ENCODE data around the gene CEP43. TPM values are rescaled to one million over a fixed set of nuclear protein-coding genes. Genes with fewer than 3 reads are reported as not detected.

Gene CEP43
- total RNA-seq, 1 experiment from 2014 or later: 37.0 TPM

DNA sequence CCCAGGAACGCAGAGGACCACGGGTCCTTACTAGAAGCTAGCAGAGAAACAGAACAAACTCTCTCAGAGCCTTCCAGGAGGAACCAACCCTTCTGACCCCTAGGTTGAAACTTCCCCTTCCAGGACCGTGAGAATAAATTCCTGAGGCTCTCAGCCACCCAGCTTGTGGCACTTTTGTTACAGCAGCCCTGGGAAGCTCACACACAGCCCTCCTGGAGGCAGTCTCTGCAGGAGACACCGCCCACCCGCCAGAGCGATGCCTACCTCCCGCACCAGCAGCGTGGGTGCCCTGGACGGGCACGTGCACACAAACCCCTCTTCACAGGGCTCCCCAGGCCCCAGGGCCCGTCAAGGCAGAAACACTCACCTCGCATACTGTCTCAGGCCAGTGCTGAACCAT, 47.1 kb upstream of the CEP43 start:
- no peaks in the 10 kb centered on the region for H3K9me3 ChIP-seq
- ChIA-PET CTCF (interaction anchor here (1.7 kb wide), 1 partner anchor 177 kb away, joined by 9 read pairs; no protein-coding TSS in a partner anchor), POLR2A (no interaction called here)
- peaks cover 11% of the 10 kb centered on the region for H3K4me1 ChIP-seq
- no peaks in the 10 kb centered on the region for H3K27me3 Mint-ChIP-seq (ENCODE audit: insufficient read depth, unreplicated experiment)
- H3K36me3 ChIP-seq (ENCODE audit: control insufficient read depth, insufficient read depth, low read length): no peaks in the 10 kb centered on the region
- no peaks in the 10 kb centered on the region for H3K9me3 Mint-ChIP-seq (ENCODE audit: unreplicated experiment)
- BruUV-seq (replicated peaks): no TSS peak
- no peak overlapping the region for H3K27ac Mint-ChIP-seq (ENCODE audit: unreplicated experiment)
- intact Hi-C loops (cut with micrococcal nuclease; ENCODE audit: unreplicated experiment): no loop called here
- H3K36me3 Mint-ChIP-seq (ENCODE audit: insufficient read depth, unreplicated experiment): peaks cover 16% of the 10 kb centered on the region
- DNase-seq: no peak
- H3K4me3 Mint-ChIP-seq (ENCODE audit: unreplicated experiment): no peak overlapping the region
- TF ChIP-seq, protein P1, sequence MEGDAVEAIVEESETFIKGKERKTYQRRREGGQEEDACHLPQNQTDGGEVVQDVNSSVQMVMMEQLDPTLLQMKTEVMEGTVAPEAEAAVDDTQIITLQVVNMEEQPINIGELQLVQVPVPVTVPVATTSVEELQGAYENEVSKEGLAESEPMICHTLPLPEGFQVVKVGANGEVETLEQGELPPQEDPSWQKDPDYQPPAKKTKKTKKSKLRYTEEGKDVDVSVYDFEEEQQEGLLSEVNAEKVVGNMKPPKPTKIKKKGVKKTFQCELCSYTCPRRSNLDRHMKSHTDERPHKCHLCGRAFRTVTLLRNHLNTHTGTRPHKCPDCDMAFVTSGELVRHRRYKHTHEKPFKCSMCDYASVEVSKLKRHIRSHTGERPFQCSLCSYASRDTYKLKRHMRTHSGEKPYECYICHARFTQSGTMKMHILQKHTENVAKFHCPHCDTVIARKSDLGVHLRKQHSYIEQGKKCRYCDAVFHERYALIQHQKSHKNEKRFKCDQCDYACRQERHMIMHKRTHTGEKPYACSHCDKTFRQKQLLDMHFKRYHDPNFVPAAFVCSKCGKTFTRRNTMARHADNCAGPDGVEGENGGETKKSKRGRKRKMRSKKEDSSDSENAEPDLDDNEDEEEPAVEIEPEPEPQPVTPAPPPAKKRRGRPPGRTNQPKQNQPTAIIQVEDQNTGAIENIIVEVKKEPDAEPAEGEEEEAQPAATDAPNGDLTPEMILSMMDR (IDR thresholded peaks at IDR 0.05; ENCODE audit: insufficient read depth in 1 of 2, low read depth in 1 of 2, low read length in 1 of 2, severe bottlenecking in 1 of 2, unreplicated experiment in 1 of 2): no peak
- H3K4me1 Mint-ChIP-seq (ENCODE audit: low read depth, unreplicated experiment): peaks cover 14% of the 10 kb centered on the region
- H3K4me3 ChIP-seq (ENCODE audit: low read depth, low read length): no peak overlapping the region
- no peaks in the 10 kb centered on the region for H3K27me3 ChIP-seq (replicated peaks; ENCODE audit: control insufficient read depth, insufficient read depth, low read length)

GRCh38 chr6:166952567-166953486, 46.4 kb upstream of the CEP43 start:
- TF ChIP-seq, protein P1 (IDR thresholded peaks at IDR 0.05; ENCODE audit: insufficient read depth in 1 of 2, low read depth in 1 of 2, low read length in 1 of 2, severe bottlenecking in 1 of 2, unreplicated experiment in 1 of 2): no peak
- no peaks in the 10 kb centered on the region for H3K36me3 ChIP-seq (ENCODE audit: control insufficient read depth, insufficient read depth, low read length)
- no peaks in the 10 kb centered on the region for H3K27me3 ChIP-seq (replicated peaks; ENCODE audit: control insufficient read depth, insufficient read depth, low read length)
- peaks cover 18% of the 10 kb centered on the region for H3K4me1 ChIP-seq
- no peaks in the 10 kb centered on the region for H3K9me3 ChIP-seq
- H3K4me3 ChIP-seq (ENCODE audit: low read depth, low read length): no peak overlapping the region
- Mint-ChIP-seq H3K9me3 (ENCODE audit: unreplicated experiment) (no peaks in the 10 kb centered on the region), H3K4me3 (ENCODE audit: unreplicated experiment) (no peak overlapping the region), H3K27ac (ENCODE audit: unreplicated experiment) (no peak overlapping the region), H3K4me1 (ENCODE audit: low read depth, unreplicated experiment) (peaks cover 14% of the 10 kb centered on the region), H3K36me3 (ENCODE audit: insufficient read depth, unreplicated experiment) (peaks cover 22% of the 10 kb centered on the region), H3K27me3 (ENCODE audit: insufficient read depth, unreplicated experiment) (no peaks in the 10 kb centered on the region)
- ChIA-PET CTCF (interaction anchor here (0.6 to 1.7 kb wide), 3 partner anchors 23 to 538 kb away, joined by 3 to 9 read pairs (median 4); no protein-coding TSS in a partner anchor), POLR2A (no interaction called here)
- intact Hi-C loops (cut with micrococcal nuclease; ENCODE audit: unreplicated experiment): no loop called here
- no peak for DNase-seq
- BruUV-seq (replicated peaks): no TSS peak

- Histone ChIP-seq H3K36me3 (ENCODE audit: control insufficient read depth, insufficient read depth, low read length) (no peaks in the 10 kb centered on the region), H3K9me3 (no peaks in the 10 kb centered on the region), H3K27me3 (replicated peaks; ENCODE audit: control insufficient read depth, insufficient read depth, low read length) (no peaks in the 10 kb centered on the region), H3K4me3 (ENCODE audit: low read depth, low read length) (no peak overlapping the region), H3K4me1 (peaks cover 22% of the 10 kb centered on the region)
- no peak for DNase-seq
- BruUV-seq (replicated peaks): no TSS peak
- Mint-ChIP-seq H3K4me1 (ENCODE audit: low read depth, unreplicated experiment) (peaks cover 23% of the 10 kb centered on the region), H3K27ac (ENCODE audit: unreplicated experiment) (no peak overlapping the region), H3K9me3 (ENCODE audit: unreplicated experiment) (no peaks in the 10 kb centered on the region), H3K36me3 (ENCODE audit: insufficient read depth, unreplicated experiment) (peaks cover 22% of the 10 kb centered on the region), H3K27me3 (ENCODE audit: insufficient read depth, unreplicated experiment) (no peaks in the 10 kb centered on the region), H3K4me3 (ENCODE audit: unreplicated experiment) (no peak overlapping the region)
- intact Hi-C loops (cut with micrococcal nuclease; ENCODE audit: unreplicated experiment): no loop called here
- POLR2A ChIA-PET: no interaction called here
- CTCF ChIA-PET: interaction anchor here (0.7 kb wide), 2 partner anchors 94 to 142 kb away, joined by 4 to 5 read pairs; no protein-coding TSS in a partner anchor
- TF ChIP-seq, protein P1 (IDR thresholded peaks at IDR 0.05; ENCODE audit: insufficient read depth in 1 of 2, low read depth in 1 of 2, low read length in 1 of 2, severe bottlenecking in 1 of 2, unreplicated experiment in 1 of 2): no peak
Observed at GRCh38 chr6:166954118-166954713, 45.0 kb upstream of the CEP43 start.
